HepG2 (cell line): Measurements from ENCODE around the gene CHIC2. TPM values are rescaled to one million over a fixed set of nuclear protein-coding genes. Genes with fewer than 3 reads are reported as not detected.

ENCODE experiments used
- ETV6 ChIP-seq: sonication (generic); formaldehyde crosslinking; conservative IDR thresholded peaks from 2 replicates; pipeline ENCODE4 v1.4.0; 2020; ENCODE audit warnings: missing genetic modification reagents
- FOXP1 ChIP-seq, 2 experiments: fragments of 450-650 bp in 1 of 2; IDR thresholded peaks; 2 replicates each; pipeline ENCODE4 v1.6.1; 2017 to 2018; ENCODE audit warnings: antibody characterized with exemption in 1 of 2
- KDM4B ChIP-seq: sonication (generic); formaldehyde crosslinking; IDR thresholded peaks from 2 replicates; pipeline ENCODE4 v1.4.0; 2020; ENCODE audit warnings: missing genetic modification reagents
- RBFOX2 ChIP-seq: fragments of 200-400 bp; formaldehyde crosslinking; IDR thresholded peaks from 2 replicates; pipeline ENCODE4 v1.6.1; 2017; ENCODE audit warnings: low read depth, mild to moderate bottlenecking, low read length
- RFX5 ChIP-seq: IDR thresholded peaks from 2 replicates; pipeline ENCODE4 v1.6.1; 2011; ENCODE audit warnings: low read depth, low read length, improper control_type of control experiment
- RXRB ChIP-seq: IDR thresholded peaks from 2 replicates; pipeline ENCODE4 v1.6.1; 2016; ENCODE audit warnings: borderline replicate concordance, missing genetic modification reagents, missing compliant biosample characterization
- STAT6 ChIP-seq: sonication (generic); formaldehyde crosslinking; IDR thresholded peaks from 2 replicates; pipeline ENCODE4 v1.4.0; 2020; ENCODE audit warnings: missing genetic modification reagents, mild to moderate bottlenecking, borderline replicate concordance
- THAP11 ChIP-seq: IDR thresholded peaks from 2 replicates; pipeline ENCODE4 v1.6.1; 2016; ENCODE audit warnings: missing biosample characterization, missing genetic modification reagents
- THAP9 ChIP-seq: sonication (generic); formaldehyde crosslinking; IDR thresholded peaks from 2 replicates; pipeline ENCODE4; 2020; ENCODE audit warnings: missing genetic modification reagents, mild to moderate bottlenecking, borderline replicate concordance
- TP53 ChIP-seq: sonication (generic); formaldehyde crosslinking; conservative IDR thresholded peaks from 2 replicates; pipeline ENCODE4 v1.4.0; 2020; ENCODE audit warnings: missing genetic modification reagents
- TSC22D2 ChIP-seq: sonication (generic); formaldehyde crosslinking; IDR thresholded peaks from 2 replicates; pipeline ENCODE4 v1.5.1; 2020; ENCODE audit warnings: missing genetic modification reagents, mild to moderate bottlenecking, borderline replicate concordance
- ZBTB3 ChIP-seq: sonication (generic); formaldehyde crosslinking; IDR thresholded peaks from 2 replicates; pipeline ENCODE4 v1.4.0; 2020; ENCODE audit warnings: low read depth, mild to moderate bottlenecking, moderate library complexity, missing genetic modification reagents, borderline replicate concordance
- ZFP62 ChIP-seq: sonication (generic); formaldehyde crosslinking; IDR thresholded peaks from 2 replicates; pipeline ENCODE4 v1.4.0; 2020; ENCODE audit warnings: missing genetic modification reagents
- ZNF143 ChIP-seq: sonication (generic); formaldehyde crosslinking; IDR thresholded peaks from 2 replicates; pipeline ENCODE4 v1.4.0; 2020; ENCODE audit warnings: missing genetic modification reagents
- ZNF335 ChIP-seq: sonication (generic); formaldehyde crosslinking; IDR thresholded peaks from 2 replicates; pipeline ENCODE4 v1.4.0; 2020; ENCODE audit warnings: missing genetic modification reagents
- ZNF383 ChIP-seq: sonication (generic); formaldehyde crosslinking; IDR thresholded peaks from 2 replicates; pipeline ENCODE4 v1.4.0; 2020; ENCODE audit warnings: missing genetic modification reagents, mild to moderate bottlenecking, borderline replicate concordance
- ZNF484 ChIP-seq: sonication (generic); formaldehyde crosslinking; IDR thresholded peaks from 2 replicates; pipeline ENCODE4 v1.5.1; 2020; ENCODE audit warnings: mild to moderate bottlenecking, low read depth, missing genetic modification reagents, borderline replicate concordance
- ZNF547 ChIP-seq: sonication (generic); formaldehyde crosslinking; IDR thresholded peaks from 2 replicates; pipeline ENCODE4 v1.5.1; 2020; ENCODE audit warnings: mild to moderate bottlenecking, missing genetic modification reagents
- ZNF773 ChIP-seq: sonication (generic); formaldehyde crosslinking; IDR thresholded peaks from 2 replicates; pipeline ENCODE4 v1.4.0; 2020; ENCODE audit warnings: missing genetic modification reagents, borderline replicate concordance
- ZNF790 ChIP-seq: sonication (generic); formaldehyde crosslinking; IDR thresholded peaks from 2 replicates; pipeline ENCODE4 v1.8.0; 2022; ENCODE audit warnings: missing genetic modification reagents, mild to moderate bottlenecking, borderline replicate concordance
- polyA plus RNA-seq, 8 experiments: library from polyadenylated mRNA; depleted of rRNA in 3 of 8; stranded (reverse) in 7 of 8; unstranded in 1 of 8; fragments of >200 nt; fragmentation: Illumina TruSeq in 4 of 8; extraction: Trizol in 4 of 8; gene quantifications; 2 replicates each; pipeline versions ENCODE4 v1.2.1 to v1.2.3, GENCODE V29; 2011 to 2016; ENCODE audit warnings: low read depth in 4 of 8, missing spikeins in 1 of 8, mixed read lengths in 1 of 8; ENCODE audit not compliant: insufficient read depth in 1 of 8
- total RNA-seq, 5 experiments: library from RNA; depleted of rRNA; stranded (reverse); fragments of >200 nt; fragmentation: Illumina TruSeq; extraction: Trizol; gene quantifications; 2 replicates each; pipeline ENCODE4 v1.2.3, GENCODE V29; 2016; ENCODE audit warnings: low read depth in 1 of 5
- TF ChIP-seq, protein P1 (sequence below): sonication (generic); formaldehyde crosslinking; IDR thresholded peaks from 2 replicates; pipeline ENCODE4 v1.8.0; 2022; ENCODE audit warnings: mild to moderate bottlenecking, missing genetic modification reagents, borderline replicate concordance
- TF ChIP-seq, protein P2 (sequence below): sonication (generic); formaldehyde crosslinking; IDR thresholded peaks from 2 replicates; pipeline ENCODE4 v1.8.0; 2022; ENCODE audit warnings: mild to moderate bottlenecking, missing genetic modification reagents, moderate library complexity

The CHIC2 gene
- total and polyA plus RNA-seq, 2 of the 13 experiments (the other 11 are each of a cell fraction or from before 2014, with no cell fraction given): 10.0 to 17.2 TPM

GRCh38 chr4:54091637-54092404, 27.4 kb upstream of the CHIC2 start (continued):
- TF ChIP-seq THAP9 (peak; percentile 69; the same call in 1 of the 2 replicates), ZNF335 (CRISPR knock-in tag) (0 out of 2 replicates have a peak, but pooled peaks have one; percentile 51), ETV6 (CRISPR knock-in tag) (no peak), RFX5 (no peak), STAT6 (CRISPR knock-in tag) (0 out of 2 replicates have a peak, but pooled peaks have one; percentile 16), ZNF383 (CRISPR knock-in tag) (no peak), TSC22D2 (no peak), TP53 (no peak), KDM4B (no peak; the same call in 1 of the 2 replicates), ZBTB3 (CRISPR knock-in tag) (no peak), ZNF143 (CRISPR knock-in tag) (no peak), RXRB (CRISPR knock-in tag) (0 out of 2 replicates have a peak, but pooled peaks have one; percentile 6), RBFOX2 (peak; percentile 58), FOXP1 (IDR thresholded peaks at IDR 0.05) (no peak), FOXP1 (CRISPR knock-in tag; IDR thresholded peaks at IDR 0.05) (no peak), ZFP62 (CRISPR knock-in tag) (no peak), ZNF790 (CRISPR knock-in tag) (no peak), ZNF773 (no peak), ZNF547 (CRISPR knock-in tag) (peak; percentile 1; the same call in 1 of the 2 replicates), THAP11 (CRISPR knock-in tag) (0 out of 2 replicates have a peak, but pooled peaks have one; percentile 14), ZNF484 (CRISPR knock-in tag) (no peak)
- TF ChIP-seq, protein P1, sequence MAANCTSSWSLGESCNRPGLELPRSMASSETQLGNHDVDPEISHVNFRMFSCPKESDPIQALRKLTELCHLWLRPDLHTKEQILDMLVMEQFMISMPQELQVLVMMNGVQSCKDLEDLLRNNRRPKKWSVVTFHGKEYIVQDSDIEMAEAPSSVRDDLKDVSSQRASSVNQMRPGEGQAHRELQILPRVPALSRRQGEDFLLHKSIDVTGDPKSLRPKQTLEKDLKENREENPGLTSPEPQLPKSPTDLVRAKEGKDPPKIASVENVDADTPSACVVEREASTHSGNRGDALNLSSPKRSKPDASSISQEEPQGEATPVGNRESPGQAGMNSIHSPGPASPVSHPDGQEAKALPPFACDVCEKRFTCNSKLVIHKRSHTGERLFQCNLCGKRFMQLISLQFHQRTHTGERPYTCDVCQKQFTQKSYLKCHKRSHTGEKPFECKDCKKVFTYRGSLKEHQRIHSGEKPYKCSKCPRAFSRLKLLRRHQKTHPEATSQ (CRISPR knock-in tag): 0 out of 2 replicates have a peak, but pooled peaks have one; percentile 34
- TF ChIP-seq, protein P2, sequence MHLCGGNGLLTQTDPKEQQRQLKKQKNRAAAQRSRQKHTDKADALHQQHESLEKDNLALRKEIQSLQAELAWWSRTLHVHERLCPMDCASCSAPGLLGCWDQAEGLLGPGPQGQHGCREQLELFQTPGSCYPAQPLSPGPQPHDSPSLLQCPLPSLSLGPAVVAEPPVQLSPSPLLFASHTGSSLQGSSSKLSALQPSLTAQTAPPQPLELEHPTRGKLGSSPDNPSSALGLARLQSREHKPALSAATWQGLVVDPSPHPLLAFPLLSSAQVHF (CRISPR knock-in tag): no peak
